Keratinocyte (primary cell): Measurements from ENCODE around the gene FCHSD1.

Source experiments
- CTCF ChIP-seq, 3 experiments: IDR thresholded peaks in 1 of 3; conservative IDR thresholded peaks in 1 of 3; optimal IDR thresholded peaks in 1 of 3; 2 replicates in 2 of 3; 3 replicates in 1 of 3; pipeline versions ENCODE3 to v1.5.1; 2011; ENCODE audit warnings: low read length in 3 of 3, mild to moderate bottlenecking in 3 of 3, moderate library complexity in 2 of 3, control low read depth in 1 of 3, inconsistent platforms in 1 of 3; ENCODE audit not compliant: insufficient read depth in 2 of 3; ENCODE audit errors: extremely low read depth in 1 of 3
- EZH2 ChIP-seq: IDR thresholded peaks from one replicate; pipeline ENCODE4 v1.6.1; 2012; ENCODE audit warnings: inconsistent platforms, mild to moderate bottlenecking, low read length, moderate library complexity

- TF ChIP-seq CTCF (optimal IDR thresholded peaks at IDR 0.05 in 1 of 3, IDR thresholded peaks at IDR 0.05 in 1 of 3, conservative IDR thresholded peaks at IDR 0.05 in 1 of 3; ENCODE audit: extremely low read depth in 1 of 3, insufficient read depth in 2 of 3, low read length in 3 of 3) (no peak), EZH2 (no peak)
These were observed 15.2 kb downstream of the FCHSD1 start for GRCh38 chr5:141636106-141636412.
